HG03139 (cell line): ENCODE measurements around the gene USP32.
A peak's percentile ranks its signal among the peaks of the same experiment; 100 is the strongest.
"Not testable (repeated sequence)": the region's sequence is repeated elsewhere in the genome, so short reads cannot be mapped to it uniquely, and the experiment has no call there.

Experiments
- ATAC-seq: cut with Tn5 transposase; IDR thresholded peaks from one replicate; pipeline ENCODE4 v1.9.1; 2021; ENCODE audit not compliant: unreplicated experiment

The USP32 gene

DNA sequence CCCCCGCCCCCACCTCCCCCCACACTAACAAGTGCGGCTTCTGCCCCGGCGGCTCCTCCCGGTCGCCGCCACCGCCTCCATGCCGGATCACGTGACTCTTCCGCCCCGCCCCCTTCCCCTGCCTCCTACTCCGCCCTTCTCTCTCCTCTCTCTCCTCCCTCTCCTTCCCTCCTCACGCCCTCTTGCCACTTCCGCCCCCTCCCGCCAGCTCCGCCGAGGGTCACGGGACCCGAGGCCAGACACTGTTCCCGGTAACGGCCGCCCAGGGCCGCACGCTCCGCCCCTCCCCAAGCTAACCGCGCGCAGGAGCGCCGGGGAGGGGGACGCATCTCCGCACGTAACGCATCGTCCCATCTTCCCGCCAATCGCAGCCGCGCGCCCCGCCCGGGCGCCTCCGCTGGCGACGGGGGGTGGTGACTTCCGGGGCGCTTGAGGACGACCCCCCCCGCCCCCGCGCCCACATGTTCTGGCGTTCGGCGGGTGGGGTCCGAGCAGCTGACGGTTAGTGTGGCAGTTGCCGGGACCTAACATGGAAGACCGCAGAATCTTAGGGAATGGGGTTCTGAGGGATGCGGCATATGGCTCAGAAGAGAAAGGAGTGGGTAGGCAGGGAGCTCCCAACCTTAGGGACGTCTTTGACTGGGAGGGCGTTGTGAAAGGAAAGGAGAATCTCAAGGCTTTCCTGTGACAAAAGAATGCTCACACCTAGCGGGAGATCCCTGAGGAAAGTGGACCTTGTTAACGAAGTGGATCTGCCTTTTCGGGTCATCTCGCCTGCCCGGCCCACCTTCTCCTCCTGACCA lies at the start of gene USP32:
TSS of gene USP32 (minus strand) at position 92 of the 803 bp plus-strand sequence. CDS start 194 bp downstream, outside the sequence.
- peak; percentile 89 for ATAC-seq

- ATAC-seq, result no peak
Observed at GRCh38 chr17:60439501-60439900, 47.6 kb upstream of the USP32 start.

GRCh38 chr17:60436676-60437075 lies 44.7 kb upstream of the USP32 start:
- no peak for ATAC-seq

- ATAC-seq, result no peak
Observed at GRCh38 chr17:60435244-60436167, 43.6 kb upstream of the USP32 start.

DNA sequence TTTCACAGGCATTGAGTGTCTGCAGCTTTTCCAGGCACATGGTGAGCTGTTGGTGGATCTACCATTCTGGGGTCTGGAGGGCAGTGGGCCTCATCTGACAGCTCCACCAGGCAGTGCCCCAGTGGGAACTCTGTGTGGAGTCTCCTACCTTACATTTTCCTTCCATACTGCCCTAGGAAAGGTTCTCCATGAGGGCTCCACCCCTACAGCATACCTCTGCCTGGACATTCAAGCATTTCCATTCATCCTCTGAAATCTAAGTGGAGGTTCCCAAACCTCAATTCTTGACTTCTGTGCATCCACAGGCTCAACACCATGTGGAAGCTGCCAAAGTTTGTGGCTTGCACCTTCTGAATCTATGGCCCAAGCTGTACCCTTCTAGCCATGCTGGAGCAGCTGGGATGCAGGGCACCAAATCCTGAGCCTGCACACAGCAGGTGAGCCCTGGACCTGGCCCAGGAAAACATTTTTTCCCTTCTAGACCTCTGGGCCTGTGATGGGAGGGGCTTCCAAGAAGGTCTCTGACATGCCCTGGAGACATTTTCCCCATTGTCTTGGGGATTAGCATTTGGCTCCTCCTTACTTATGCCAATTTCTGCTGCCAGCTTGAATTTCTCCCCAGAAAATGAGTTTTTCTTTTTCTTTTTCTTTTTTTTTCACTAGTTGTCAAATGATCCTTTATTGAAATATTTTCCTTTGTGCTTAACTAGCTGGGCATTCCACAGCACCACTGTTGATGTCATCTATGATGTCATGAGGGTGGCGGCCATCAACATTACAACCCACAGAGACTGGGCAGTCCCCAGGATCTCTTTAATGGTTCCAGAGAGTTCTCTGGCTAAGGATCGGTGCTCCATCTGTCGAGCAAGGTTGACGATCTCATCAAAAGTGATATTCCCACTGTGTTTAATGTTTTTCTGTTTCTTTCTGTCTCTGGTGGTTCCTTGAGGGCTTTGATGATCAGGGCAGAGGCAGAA lies 41.4 kb upstream of the USP32 start:
- ATAC-seq, result not testable (repeated sequence)

- ATAC-seq, result not testable (repeated sequence)
Observed at GRCh38 chr17:60430561-60430960, 38.6 kb upstream of the USP32 start.

GRCh38 chr17:60428491-60428890 lies 36.6 kb upstream of the USP32 start:
- ATAC-seq, result not testable (repeated sequence)

DNA sequence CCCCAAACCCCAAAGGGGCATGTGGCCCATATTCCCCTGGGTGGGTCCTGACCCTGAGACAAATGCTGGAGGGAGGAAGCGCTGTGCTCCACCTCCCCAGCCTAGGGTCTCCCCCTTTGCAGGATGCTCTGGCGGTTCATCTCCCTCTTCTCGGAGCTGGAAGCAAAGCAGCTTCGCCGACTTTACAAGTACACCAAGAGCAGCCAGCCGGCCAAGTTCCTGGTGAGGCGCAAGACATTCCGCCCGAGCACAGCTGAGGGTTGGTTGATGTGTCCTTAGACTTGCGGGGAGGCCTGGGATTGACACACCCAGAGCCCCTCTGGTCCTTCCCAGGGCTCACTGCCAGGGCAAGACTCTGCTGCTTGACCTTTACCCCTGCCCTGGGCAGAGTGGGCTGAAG lies 34.7 kb upstream of the USP32 start:
- no peak for ATAC-seq

- no peak for ATAC-seq
Observed at GRCh38 chr17:60425626-60426025, 33.7 kb upstream of the USP32 start.

GRCh38 chr17:60423865-60424264 lies 31.9 kb upstream of the USP32 start:
- ATAC-seq, result no peak

DNA sequence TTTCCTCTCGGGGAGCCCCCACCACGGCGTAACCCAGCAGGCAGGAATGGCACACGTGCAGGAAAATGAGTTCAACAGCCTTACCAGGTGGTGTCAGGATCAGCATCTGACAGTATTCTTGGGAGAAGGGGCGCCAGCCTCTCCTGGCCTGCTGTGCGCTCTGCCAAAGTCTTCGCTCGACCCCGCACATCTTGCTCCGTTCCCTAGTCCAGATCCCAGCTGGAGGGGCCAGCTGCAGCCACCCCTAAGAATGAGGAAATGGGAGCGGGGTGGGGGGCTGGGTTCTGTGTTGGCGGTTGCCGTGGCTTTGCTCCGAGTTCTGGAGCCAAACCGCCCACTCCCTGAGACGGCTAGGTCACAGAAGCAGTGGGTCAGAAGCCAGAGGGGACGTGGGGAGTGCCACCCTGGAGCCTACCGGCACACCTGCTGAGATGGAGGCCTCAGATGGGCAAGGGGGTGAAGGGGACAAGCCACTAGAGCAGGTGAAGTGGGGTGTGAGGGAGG lies 30.3 kb upstream of the USP32 start, which contains the start of gene CHCT1:
TSS of gene CHCT1 (plus strand) at position 328 of the 504 bp plus-strand sequence. CDS start at position 432, 104 bp downstream.
- ATAC-seq, result no peak

GRCh38 chr17:60421273-60422161 lies 29.6 kb upstream of the USP32 start:
- peak; percentile 82 for ATAC-seq

DNA sequence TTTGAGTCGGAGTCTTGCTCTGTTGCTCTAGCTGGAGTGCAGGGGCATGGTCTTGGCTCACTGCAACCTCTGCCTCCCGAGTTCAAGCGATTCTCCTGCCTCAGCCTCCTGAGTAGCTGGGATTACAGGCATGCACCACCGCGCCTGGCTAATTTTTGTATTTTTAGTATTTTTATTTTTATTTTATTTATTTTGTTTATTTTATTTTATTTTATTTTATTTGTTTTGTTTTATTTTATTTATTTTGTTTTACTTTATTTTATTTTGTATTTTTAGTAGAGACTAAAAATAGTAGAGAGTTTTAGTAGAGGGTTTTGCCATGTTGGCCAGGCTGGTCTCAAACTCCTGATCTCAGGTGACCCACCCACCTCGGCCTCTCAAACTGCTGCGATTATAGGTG lies 27.9 kb upstream of the USP32 start:
- not testable (repeated sequence) for ATAC-seq

DNA sequence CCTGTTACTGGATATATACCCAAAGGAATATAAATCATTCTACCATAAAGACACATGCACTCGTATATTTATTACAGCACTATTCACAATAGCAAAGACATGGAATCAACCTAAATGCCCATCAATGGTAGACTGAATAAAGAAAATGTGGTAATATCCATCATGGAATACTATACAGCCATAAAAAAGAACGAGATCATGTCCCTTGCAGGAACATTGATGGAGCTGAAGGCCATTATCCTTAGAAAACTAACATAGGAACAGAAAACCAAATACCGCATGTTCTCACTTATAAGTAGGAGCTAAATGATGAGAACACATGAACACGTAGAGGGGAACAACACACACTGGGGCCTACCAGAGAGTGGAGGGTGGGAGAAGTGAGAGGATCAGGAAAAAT lies 27.1 kb upstream of the USP32 start:
- ATAC-seq, result not testable (repeated sequence)

DNA sequence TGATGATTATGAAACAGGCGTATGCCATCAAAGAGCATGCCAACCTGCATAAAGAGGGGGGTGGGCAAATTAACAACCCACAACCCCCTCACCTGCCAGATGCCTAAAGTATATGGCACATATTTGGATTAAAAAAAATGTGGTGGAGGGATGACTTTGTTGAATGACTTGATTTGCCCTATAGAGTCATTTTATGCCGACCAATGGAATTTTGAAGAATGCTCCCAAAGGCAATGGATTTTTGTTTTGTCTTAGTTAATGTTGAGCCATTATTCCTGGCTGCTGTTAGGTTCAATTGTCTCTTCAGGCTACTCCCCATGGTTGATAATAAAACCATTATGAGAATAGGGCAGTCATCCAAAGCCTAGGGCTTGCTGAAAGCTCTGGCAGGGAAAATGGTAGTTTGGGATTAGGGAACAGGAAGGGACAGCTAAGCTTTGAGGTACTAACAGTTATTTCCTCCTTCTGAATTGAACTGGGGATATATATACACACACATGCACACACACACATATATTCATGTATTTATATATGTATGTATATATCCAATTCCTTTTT lies 24.5 kb upstream of the USP32 start:
- no peak for ATAC-seq

GRCh38 chr17:60415146-60415545 lies 23.2 kb upstream of the USP32 start:
- ATAC-seq, result no peak

GRCh38 chr17:60412701-60413100 lies 20.8 kb upstream of the USP32 start:
- no peak for ATAC-seq

- no peak for ATAC-seq
Observed at GRCh38 chr17:60410001-60410400, 18.1 kb upstream of the USP32 start.

DNA sequence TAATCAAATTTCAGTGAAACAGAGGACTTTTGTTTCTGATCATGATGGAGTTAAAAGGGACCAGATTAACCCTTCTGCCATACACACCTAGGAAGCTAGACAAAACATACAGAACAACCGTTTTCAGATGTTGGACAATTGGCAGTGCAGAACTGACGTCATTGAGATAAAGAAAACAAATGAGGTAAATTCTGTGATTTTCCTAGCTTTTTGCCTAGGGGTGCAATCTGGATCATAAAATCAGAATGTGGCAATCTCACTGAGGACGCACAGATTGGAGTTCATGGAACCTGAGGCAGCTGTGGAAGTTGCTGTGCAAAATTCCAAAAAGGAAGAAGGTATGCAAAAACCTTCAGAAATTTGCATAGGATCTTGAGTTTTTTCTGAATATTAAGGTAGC lies 15.0 kb upstream of the USP32 start:
- ATAC-seq, result no peak
